PFSK-1 (cell line): ENCODE data around the gene DHRSX.

Experiments
- FOXP2 ChIP-seq: optimal IDR thresholded peaks from 2 replicates; pipeline ENCODE3; 2011; ENCODE audit warnings: borderline replicate concordance, control low read depth, inconsistent platforms; ENCODE audit not compliant: insufficient read depth; ENCODE audit errors: extremely low read length, extremely low read depth
- POLR2AphosphoS5 ChIP-seq: IDR thresholded peaks from 2 replicates; pipeline ENCODE4 v1.6.1; 2012; ENCODE audit warnings: low read depth, mild to moderate bottlenecking, control low read depth, low read length, moderate library complexity
- REST ChIP-seq, 2 experiments: IDR thresholded peaks; 2 replicates each; pipeline versions ENCODE4 v1.6.1 to v1.8.0; 2011 to 2012; ENCODE audit warnings: low read depth in 2 of 2, low read length in 2 of 2, control low read depth in 1 of 2, inconsistent platforms in 1 of 2, mild to moderate bottlenecking in 1 of 2, moderate library complexity in 1 of 2; ENCODE audit not compliant: insufficient read depth in 1 of 2
- SIN3A ChIP-seq: IDR thresholded peaks from 2 replicates; pipeline ENCODE4 v1.6.1; 2012; ENCODE audit warnings: mild to moderate bottlenecking, low read length, moderate library complexity, borderline replicate concordance; ENCODE audit not compliant: insufficient read depth
- TAF1 ChIP-seq: IDR thresholded peaks from 2 replicates; pipeline ENCODE4 v1.6.1; 2012; ENCODE audit warnings: low read length, control low read depth, borderline replicate concordance; ENCODE audit not compliant: insufficient read depth

DHRSX gene

GRCh38 chrX:2267890-2268289, 232.9 kb downstream of the DHRSX start:
- TF ChIP-seq SIN3A (no peak), POLR2AphosphoS5 (no peak), REST (IDR thresholded peaks at IDR 0.05; ENCODE audit: insufficient read depth in 1 of 2, low read depth in 2 of 2, low read length in 2 of 2) (no peak), FOXP2 (no peak), TAF1 (no peak)

DNA sequence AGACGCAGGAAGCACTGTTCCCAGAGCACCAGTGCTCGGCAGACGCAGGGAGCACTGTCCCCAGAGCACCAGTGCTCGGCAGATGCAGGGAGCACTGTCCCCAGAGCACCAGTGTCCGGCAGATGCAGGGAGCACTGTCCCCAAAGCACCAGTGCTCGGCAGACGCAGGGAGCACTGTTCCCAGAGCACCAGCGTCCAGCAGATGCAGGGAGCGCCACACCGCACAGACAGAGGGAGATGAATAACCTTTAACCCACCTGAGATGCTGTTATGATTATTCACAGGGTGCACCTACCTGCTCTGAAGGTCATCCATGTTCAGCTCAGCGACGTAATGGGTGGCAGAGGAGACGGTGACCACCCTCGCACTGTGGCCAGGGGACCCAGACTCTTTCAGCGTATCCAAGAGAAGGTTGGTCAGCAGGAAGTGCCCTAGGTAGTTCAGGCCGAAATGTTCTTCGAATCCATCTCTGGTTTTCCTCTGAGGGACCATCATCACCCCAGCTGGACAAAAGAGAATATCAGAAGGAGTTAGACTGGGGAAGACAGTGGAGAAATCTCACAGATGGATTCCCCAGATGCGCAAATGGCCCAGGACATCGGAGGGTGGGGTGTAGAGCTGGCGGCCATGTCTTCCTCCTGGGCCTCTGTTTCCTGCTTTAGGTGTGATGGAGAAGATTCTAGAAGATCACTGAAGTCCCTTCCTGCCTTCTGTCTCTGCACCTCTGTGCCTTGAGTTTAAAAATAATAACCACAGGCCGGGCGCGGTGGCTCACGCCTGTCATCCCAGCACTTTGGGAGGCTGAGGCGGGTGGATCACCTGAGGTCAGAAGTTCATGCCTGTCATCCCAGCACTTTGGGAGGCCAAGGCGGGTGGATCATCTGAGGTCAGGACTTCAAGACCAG, 234.1 kb downstream of the DHRSX start:
- TF ChIP-seq SIN3A: no peak
- TF ChIP-seq TAF1: no peak
- no peak for TF ChIP-seq FOXP2
- TF ChIP-seq POLR2AphosphoS5: no peak
- TF ChIP-seq REST (IDR thresholded peaks at IDR 0.05; ENCODE audit: insufficient read depth in 1 of 2, low read depth in 2 of 2, low read length in 2 of 2): no peak

DNA sequence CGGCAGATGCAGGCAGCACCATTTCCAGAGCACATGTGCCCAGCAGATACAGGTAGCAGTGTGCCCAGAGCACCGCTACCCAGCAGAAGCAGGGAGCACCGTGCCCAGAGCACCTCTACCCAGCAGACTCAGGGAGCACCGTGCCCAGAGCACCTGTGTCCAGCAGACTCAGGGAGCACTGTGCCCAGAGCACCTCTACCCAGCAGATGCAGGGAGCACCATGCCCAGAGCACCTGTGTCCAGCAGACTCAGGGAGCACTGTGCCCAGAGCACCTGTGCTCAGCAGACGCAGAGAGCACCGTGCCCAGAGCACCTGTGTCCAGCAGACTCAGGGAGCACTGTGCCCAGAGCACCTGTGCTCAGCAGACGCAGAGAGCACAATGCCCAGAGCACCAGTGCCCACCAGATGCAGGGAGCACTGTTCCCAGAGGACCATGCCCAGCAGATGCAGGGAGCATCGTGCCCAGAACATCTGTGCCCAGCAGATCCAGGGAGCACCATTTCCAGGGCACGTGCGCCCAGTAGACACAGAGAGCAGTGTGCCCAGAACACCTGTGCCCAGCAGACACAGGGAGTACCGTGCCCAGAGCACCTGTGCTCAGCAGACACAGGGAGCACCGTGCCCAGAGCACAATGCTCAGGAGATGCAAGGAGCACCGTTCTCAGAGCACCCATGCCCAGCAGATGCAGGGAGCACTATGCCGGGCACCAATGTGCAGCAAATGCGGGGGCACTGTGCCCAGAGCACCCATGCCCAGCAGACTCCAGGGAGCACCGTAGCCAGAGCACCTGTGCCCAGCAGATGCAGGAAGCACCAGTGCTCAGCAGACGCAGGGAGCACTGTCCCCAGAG, 236.4 kb downstream of the DHRSX start:
- no peak for TF ChIP-seq POLR2AphosphoS5
- no peak for TF ChIP-seq SIN3A
- TF ChIP-seq FOXP2: no peak
- no peak for TF ChIP-seq TAF1
- no peak for TF ChIP-seq REST (IDR thresholded peaks at IDR 0.05; ENCODE audit: insufficient read depth in 1 of 2, low read depth in 2 of 2, low read length in 2 of 2)

DNA sequence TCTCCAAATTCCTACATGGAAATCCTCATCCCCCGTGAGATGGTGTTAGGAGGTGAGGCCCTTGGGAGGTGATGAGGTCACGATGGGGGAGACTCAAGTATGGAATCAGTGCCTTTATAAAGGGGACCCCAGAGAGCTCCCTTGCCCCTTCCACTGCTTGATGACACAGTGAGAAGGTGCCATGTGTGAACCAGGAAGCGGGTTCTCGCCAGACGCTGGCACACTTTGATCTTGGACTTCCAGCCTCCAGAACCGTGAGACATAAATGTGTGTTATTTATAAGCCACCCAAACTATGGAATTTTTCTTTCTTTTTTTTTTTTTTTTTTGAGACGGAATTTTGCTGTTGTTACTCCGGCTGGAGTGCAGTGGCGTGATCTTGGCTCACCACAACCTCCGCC, 237.6 kb downstream of the DHRSX start:
- TF ChIP-seq REST (IDR thresholded peaks at IDR 0.05; ENCODE audit: insufficient read depth in 1 of 2, low read depth in 2 of 2, low read length in 2 of 2) (no peak), FOXP2 (no peak), TAF1 (no peak), POLR2AphosphoS5 (no peak), SIN3A (no peak)
